NCI-H1048 (cell line): Measurements from ENCODE around the gene GLB1L.
A peak's percentile ranks its signal among the peaks of the same experiment; 100 is the strongest.
"Not testable (repeated sequence)": the region's sequence is repeated elsewhere in the genome, so short reads cannot be mapped to it uniquely, and the experiment has no call there.

Source experiments
- DNase-seq: peaks from one replicate; lab custom pipeline; 2025; lab: John Stamatoyannopoulos, UW

The GLB1L gene

DNA sequence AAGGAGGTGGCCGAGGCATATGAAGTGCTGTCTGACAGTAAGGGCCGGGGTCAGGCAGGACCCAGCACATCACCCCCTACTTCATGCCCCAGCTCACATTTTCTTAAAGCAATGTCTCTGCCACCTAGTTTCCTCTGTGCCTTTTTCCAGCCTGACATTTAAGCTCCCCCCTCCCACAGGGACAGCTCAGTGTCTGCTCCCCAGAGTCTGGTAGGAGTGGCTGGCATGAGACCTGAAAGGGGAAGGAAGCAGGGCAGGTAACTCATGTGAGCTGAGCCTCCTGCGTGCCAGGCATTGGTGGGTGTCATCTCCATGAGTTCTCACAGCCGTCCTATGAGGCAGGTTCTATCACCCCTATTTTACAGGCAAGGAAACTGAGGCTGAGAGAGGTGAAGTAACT is 35.4 kb upstream of the GLB1L start:
- no peak for DNase-seq

DNA sequence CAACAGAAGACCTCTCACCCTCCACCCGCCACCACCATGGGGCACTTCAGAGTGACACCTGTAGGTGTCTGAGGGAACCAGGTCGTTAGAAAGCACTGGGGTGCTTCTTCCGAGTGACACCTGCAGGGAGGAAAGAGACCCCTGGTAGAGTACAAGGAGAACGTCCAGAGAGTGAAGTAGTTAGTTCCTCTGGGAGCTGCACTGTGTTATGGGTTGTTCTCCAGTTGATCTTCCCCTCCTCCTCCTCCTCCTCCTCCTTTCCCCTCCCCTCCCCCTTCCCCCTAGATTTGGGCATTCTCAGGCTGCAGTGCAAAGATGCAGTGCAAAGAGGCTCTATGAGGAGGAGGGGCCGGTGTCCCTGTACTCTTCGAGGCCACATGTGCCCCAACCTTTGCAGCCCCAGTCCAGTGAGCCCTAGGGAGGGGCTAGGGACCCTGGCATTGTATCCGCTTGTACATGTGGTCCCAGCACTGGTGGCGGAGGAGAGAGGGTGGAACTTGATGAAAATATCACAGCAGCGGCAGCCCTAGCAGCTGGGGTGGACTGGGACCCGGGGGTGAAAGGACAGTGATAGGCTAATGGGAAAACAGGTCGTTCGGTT is 34.8 kb upstream of the GLB1L start:
- no peak for DNase-seq

DNA sequence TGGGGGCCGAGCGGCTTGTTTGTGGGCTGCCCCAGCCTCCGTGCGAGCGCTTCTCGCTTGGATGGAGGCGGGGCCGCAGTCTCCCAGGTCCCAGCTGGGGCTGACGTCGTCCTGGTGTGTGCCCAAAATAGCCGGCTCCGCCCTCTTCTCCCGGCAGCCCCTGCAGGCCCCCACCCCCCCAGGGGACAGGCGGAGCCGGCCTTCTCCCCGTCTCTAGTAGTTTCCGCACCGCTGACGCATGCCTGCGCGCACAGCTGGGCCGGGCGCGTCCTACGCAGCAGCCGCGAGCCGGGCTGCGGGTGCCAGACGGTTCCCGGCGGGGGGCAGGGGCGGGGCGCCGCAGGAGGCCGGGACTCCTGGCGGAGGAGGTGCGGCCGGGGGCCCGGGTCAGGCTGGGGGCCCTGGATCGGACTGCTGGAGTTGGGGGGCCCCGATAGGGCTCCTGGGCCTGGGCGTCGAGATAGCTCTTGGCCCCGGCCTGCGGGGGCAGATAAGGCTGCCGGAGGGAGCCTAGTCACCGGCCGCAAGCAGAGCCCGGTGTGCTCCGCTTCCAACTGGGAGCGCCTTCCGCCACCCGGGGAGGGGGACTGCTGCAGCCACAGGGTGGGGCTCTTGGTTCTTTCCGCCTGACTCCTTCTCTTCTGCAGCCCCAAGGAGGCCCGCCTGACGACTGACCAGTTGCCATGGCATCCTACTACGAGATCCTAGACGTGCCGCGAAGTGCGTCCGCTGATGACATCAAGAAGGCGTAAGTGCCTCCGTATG is 34.1 kb upstream of the GLB1L start, which contains the start of gene DNAJB2:
TSS of gene DNAJB2 (plus strand) at position 216 of the 765 bp plus-strand sequence. CDS start at position 684, 468 bp downstream.
- peak; percentile 90 for DNase-seq

- DNase-seq: no peak
Observed at GRCh38 chr2:219278655-219279150, 33.5 kb upstream of the GLB1L start.

DNA sequence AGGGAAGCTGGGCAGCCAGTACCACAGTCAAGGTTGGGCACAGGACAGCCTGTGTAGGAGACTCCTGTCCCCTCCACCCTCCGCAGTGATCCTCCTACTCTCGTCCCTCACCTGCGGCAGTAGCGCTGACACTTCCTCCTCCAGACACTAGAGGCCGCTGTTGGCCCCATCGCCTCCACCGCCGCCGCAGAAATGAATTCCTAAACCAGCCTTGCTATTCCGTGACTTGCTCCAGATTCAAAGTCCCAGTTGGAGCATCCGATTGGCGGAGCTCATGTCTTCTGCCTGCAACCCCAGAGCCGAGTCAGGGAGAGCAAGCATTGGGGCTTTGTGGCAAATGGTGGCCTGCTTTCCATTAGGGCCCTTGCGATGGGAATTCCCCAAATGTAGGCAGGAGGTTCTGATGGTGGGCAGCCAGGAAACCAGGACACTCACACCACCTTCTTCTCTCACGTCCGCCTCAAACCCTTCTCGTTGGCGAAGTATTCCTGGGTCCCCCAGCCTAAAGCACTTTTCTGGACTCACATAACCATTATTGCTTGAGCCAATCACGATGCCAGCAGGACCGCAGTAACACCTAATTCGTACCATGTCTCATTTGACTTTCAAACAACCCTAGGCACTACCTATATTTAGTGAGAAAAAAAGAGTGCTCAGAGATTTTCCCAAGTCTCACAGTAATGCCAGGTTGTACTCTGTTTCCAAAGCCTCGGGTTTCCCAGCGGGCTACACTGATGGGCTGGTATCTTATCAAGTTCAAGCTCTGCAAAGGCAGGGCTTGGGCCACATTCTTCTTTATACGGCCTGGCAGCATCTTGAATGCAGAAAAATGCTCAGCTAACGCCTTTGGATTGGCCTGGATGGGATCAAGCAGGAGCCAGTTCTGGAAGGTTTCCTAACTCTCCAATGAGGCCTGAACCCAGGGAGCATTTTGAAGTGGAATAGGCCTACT is 32.7 kb upstream of the GLB1L start:
- DNase-seq: no peak

- no peak for DNase-seq
Observed at GRCh38 chr2:219274361-219274921, 29.2 kb upstream of the GLB1L start.

- DNase-seq: no peak
Observed at GRCh38 chr2:219273937-219274336, 28.7 kb upstream of the GLB1L start.

- no peak for DNase-seq
Observed at GRCh38 chr2:219272995-219273394, 27.8 kb upstream of the GLB1L start.

- DNase-seq: no peak
Observed at GRCh38 chr2:219272356-219272755, 27.1 kb upstream of the GLB1L start.

DNA sequence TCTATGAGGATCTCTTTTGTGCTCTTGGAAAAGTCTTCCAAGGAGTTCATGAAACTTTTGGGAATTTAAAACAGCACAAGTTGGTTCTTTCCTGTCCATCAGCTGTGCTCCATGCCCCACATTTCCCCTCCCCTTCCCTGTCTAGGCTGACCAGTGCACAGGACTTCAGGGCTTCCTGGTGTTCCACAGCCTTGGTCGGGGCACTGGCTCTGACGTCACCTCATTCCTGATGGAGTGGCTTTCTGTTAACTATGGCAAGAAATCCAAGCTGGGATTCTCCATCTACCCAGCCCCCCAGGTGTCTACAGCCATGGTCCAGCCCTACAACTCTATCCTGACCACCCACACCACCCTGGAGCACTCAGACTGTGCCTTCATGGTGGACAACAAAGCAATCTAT is 25.8 kb upstream of the GLB1L start:
- no peak for DNase-seq

DNA sequence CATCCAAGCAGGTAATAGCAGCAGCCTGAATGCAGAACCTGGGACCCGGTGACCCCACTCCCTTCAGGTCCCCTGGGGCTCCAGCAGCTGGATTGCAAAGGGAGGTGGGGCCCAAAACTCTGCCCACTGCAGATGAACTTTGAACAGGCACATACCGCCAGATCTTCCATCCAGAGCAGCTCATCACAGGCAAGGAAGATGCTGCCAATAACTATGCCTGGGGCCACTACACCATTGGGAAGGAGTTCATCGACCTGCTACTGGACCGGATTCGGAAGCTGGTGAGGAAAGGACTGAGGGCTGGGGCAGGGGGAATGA is 24.8 kb upstream of the GLB1L start:
- DNase-seq: no peak

DNA sequence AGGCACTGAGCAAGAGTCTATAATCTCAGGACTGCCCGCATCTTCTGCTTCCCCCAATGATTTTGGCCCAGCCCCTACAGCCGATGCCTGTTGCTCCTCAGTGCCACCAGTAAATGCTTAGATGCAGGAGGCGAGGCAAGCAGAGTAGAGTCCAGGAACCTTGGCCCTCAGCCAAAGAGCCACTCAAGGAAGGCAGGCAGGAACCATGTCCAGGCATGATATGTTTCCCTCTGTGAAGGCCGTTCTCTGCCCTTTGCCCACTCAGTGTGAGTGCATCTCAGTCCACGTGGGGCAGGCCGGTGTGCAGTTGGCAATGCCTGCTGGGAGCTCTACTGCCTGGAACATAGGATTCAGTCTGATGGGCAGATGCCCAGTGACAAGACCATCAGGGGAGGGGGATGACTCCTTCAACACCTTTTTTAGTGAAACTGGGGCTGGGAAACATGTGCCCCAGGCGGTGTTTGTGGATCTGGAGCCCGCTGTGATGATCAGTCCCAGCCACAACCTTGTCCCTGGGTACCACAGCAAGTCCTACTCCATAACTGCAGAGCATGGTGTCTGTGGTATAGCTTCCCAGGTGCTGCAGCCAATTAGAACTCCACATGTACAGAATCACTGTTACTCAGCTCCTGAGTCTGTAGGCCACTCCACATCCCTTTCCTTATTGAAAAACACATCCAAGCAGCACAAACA is 24.3 kb upstream of the GLB1L start:
- DNase-seq: no peak

DNA sequence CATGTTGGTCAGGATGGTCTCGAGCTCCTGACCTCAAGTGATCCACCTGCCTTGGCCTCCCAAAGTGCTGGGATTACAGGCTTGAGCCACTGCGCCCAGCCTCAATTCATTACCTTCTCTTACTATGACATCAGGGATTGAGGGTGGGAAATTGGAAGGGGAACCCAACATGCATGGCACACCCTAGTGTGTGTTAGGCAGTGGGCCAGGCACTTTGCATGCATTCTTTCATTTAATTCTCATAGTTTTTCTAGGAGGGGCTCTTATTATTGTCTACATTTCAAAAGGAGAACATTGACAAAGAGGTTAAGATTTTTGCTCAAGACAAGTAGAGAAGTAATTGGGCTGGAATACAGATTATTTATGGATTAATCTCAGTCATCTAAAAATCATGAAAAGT is 23.1 kb upstream of the GLB1L start:
- no peak for DNase-seq

GRCh38 chr2:219266886-219267285 is 21.6 kb upstream of the GLB1L start:
- DNase-seq: no peak

DNA sequence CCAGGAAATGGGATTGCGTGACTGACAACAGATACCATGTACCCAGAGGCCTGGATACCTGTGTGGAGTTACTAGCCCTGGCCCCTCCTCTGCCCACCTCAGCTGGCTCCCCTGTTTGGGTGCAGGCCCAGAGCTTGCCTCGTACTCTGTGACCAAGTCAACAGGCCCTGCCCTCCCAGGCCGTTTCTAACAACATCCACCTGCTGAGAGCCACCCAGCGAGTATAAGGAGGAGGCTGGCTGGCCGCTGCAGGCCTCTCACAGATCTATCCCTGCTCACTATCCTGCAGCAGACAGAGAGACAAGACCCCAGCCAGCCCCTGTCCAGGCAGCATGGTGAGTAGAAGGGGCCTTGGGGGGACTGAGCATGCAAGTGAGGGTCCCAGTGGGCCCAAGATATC is 21.0 kb upstream of the GLB1L start:
- no peak for DNase-seq

DNA sequence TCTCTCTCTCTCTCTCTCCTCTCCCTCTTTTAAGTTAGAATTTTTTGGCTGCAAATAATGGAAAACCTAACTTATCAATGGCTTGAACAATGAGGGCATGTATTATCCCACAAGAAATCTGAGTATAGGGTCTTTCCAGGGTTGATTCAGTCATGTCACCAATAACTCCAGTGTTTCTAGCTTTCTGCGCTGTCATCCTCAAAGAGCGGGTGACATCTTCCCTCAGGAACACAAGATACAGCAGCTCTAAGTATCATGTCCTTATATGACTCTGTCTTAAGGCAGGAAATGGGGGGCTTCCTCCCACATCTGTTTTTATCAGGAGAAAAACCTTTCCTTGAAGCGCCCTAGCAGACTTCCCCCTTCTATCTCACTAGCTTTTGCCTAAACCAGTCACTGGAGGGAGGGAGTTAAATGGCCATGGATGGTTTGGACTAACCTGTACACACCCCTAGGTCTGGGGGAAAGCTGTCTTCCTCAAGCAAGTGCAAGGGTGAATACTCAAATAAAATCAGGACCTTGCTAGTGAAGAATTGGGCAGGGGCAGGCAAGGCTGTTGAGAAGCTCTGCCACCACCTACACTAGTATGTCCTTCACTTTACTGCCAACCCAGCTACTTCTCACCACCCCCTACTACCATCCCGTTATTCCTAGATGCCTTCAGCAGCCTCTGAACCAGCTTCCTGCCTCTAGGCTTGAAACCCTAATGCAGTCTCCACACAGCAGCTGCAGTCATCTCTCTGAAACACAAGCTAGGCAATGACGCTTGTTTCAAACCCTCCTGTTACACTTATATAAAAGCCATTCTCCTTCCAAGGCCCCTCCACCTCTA is 16.0 kb upstream of the GLB1L start:
- no peak for DNase-seq

DNA sequence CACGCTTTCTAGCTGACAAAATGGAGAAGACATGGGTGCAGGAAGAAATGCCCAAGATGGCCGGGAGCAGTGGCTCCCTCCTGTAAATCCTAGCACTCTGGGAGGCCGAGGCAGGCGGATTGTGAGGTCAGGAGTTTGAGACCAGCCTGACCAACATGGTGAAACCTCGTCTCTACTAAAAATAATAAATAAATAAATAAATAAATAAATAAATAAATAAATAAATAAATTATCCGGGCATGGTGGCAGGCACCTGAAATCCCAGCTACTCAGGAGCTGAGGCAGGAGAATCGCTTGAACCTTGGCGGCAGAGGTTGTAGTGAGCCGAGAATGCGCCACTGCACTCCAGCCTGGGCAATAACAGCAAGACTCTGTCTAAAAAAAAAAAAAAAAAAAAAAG is 13.7 kb upstream of the GLB1L start:
- DNase-seq: not testable (repeated sequence)

DNA sequence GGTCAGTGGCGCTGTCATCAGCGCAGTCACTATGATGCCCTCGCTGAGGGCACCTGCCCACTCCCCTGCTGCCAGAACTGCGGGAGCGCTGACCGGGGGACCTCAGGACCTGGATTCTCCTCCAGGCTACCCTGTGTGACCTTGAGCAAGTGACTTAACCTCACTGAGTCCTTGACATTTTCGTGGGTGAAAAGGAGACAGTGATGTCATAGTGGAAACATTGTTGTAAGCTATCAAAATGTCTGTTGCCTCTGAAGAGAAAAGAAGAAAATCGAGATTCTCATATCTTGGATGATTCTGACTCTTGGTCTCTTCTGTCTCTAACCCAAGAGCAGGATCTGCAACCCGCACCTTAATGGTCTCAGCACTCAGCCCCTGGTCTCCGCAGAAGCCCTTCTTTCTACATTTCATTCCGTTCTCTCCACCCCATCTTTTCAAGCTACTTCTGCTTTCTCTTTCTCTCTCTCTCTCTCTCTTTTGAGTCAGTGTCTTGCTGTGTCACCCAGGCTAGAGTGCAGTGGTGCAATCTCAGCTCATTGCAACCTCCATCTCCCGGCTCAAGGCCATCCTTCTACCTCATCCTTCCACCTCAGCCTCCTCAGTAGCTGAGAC is 9.5 kb upstream of the GLB1L start:
- no peak for DNase-seq

- DNase-seq: no peak
Observed at GRCh38 chr2:219253753-219254589, 8.7 kb upstream of the GLB1L start, which contains the start of gene TUBA4A. TSS of gene TUBA4A (minus strand) at chr2:219253918. CDS start at chr2:219253858, 60 bp downstream.
